Measurements from ENCODE around the gene FOXD4.
"Not testable (repeated sequence)": the region's sequence is repeated elsewhere in the genome, so short reads cannot be mapped to it uniquely, and the experiment has no call there.

GRCh38 chr9:139880-140279 lies 21.7 kb upstream of the FOXD4 start:
- TF ChIP-seq, protein P1, sequence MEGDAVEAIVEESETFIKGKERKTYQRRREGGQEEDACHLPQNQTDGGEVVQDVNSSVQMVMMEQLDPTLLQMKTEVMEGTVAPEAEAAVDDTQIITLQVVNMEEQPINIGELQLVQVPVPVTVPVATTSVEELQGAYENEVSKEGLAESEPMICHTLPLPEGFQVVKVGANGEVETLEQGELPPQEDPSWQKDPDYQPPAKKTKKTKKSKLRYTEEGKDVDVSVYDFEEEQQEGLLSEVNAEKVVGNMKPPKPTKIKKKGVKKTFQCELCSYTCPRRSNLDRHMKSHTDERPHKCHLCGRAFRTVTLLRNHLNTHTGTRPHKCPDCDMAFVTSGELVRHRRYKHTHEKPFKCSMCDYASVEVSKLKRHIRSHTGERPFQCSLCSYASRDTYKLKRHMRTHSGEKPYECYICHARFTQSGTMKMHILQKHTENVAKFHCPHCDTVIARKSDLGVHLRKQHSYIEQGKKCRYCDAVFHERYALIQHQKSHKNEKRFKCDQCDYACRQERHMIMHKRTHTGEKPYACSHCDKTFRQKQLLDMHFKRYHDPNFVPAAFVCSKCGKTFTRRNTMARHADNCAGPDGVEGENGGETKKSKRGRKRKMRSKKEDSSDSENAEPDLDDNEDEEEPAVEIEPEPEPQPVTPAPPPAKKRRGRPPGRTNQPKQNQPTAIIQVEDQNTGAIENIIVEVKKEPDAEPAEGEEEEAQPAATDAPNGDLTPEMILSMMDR (IDR thresholded peaks at IDR 0.05), result not testable (repeated sequence)
- TF ChIP-seq EZH2 (IDR thresholded peaks at IDR 0.05), result not testable (repeated sequence)
